SH-SY5Y (cell line): ENCODE measurements around the gene UGT1A7.

Experiments used
- GATA2 ChIP-seq: IDR thresholded peaks from 2 replicates; pipeline ENCODE4 v1.6.1; 2011; ENCODE audit warnings: mild to moderate bottlenecking, low read depth, low read length
- GATA3 ChIP-seq: IDR thresholded peaks from 2 replicates; pipeline ENCODE4 v1.6.1; 2011; ENCODE audit warnings: low read depth, mild to moderate bottlenecking, low read length, moderate library complexity

UGT1A7 gene

GRCh38 chr2:233821709-233822100 lies 140.0 kb downstream of the UGT1A7 start:
- TF ChIP-seq GATA3 (no peak), GATA2 (no peak)

GRCh38 chr2:233822101-233822771 lies 140.5 kb downstream of the UGT1A7 start:
- no peak for TF ChIP-seq GATA2
- no peak for TF ChIP-seq GATA3
